SH-SY5Y (cell line): ENCODE data around the gene ZNF844.

Experiments used
- GATA2 ChIP-seq: IDR thresholded peaks from 2 replicates; pipeline ENCODE4 v1.6.1; 2011; ENCODE audit warnings: mild to moderate bottlenecking, low read depth, low read length
- GATA3 ChIP-seq: IDR thresholded peaks from 2 replicates; pipeline ENCODE4 v1.6.1; 2011; ENCODE audit warnings: low read depth, mild to moderate bottlenecking, low read length, moderate library complexity

The ZNF844 gene

DNA sequence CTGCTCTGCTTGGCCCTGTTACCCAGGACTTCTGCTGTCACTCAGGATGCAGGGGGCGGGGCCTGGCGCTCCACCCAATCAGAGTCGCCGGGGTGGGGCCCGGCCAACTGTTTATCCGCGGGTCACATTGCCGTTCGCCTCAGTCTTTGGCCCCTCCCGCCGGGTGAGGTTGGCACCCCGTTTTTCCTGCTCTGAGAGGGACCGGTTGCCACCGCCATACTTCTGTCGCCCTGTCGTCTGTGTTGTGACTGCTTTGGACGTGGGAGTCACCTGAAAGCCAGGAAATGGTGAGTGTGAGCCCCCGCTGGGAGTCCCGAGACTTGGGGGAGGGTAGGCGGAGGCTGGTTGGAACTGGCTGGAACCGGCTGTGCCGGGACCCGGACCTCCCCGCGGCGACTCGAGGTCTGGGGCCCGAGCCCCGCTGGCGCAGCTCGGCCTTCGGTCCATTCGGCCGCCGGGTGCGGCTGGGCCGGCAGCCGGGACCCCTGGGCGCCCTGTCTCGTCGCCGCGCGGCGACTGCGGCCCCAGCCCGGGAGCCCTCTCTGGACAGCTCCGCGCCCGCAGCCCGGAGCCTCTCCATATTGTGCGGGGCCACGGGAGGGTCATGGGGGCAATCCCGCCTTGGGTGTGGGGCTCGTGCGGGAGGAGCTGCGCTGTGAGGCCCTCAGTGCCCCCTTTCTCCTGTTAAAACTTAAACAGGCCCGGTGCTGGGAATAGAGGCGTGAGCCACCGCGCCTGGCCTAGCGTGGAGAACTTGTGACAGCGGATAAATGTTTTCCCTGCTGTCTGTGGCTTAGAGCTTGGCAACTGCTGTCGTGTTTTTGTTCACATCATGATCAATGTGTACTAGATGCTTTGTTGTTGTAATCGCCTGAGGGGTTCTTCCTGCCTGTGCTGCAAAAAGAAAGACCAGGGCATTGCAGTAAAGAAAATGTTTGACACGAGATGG is at the start of gene ZNF844:
Gene ZNF844, plus strand, starts transcription at position 142 of the 949 bp plus-strand sequence. Its CDS starts 143 bp downstream, at position 285.
- no peak for TF ChIP-seq GATA3
- no peak for TF ChIP-seq GATA2

DNA sequence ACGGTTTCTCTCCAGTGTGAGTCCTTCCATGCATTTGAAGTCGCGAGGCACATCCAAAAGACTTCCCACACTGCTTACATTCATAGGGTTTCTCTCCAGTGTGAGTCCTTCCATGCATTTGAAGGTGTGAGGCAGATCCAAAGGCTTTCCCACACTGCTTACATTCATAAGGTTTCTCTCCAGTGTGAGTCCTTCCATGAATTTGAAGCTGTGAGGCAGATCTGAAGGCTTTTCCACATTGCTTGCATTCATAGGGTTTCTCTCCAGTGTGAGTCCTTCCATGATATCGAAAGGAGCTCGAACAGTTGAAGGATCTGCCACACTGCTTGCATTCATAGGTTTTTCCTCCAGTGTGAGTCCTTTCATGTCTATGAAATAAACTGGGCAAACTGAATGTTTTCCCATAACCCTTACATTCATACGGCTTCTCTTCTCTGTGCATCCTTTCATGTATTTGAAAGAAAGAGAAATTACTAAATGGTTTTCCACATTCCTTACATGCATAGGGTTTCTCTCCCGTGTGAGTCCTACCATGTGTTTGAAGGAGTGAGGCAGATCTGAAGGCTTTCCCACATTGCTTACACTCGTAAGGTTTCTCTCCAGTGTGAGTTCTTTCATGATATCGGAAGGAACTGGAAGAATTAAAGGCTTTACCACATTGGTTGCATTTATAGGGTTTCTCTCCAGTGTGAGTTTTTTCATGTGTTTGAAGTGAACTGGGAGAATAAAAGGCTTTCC is 49.3 kb upstream of the ZNF844 start:
- TF ChIP-seq GATA2: no peak
- no peak for TF ChIP-seq GATA3

DNA sequence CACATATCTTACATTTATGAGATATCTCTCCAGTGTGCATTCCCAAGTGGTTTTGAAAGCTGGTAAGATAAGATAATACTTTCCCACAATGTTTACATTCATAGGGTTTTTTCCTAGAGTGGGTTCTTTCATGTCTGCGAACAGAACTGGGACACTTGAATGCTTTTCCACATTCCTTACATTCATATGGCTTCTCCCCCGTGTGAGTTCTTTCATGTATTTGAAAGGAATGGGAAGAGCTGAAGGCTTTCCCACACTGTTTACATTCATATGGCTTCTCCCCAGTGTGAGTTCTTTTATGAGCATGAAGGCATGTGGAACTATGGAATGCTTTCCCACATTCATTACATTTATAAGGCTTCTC is 48.8 kb upstream of the ZNF844 start:
- TF ChIP-seq GATA3 (no peak), GATA2 (no peak)

DNA sequence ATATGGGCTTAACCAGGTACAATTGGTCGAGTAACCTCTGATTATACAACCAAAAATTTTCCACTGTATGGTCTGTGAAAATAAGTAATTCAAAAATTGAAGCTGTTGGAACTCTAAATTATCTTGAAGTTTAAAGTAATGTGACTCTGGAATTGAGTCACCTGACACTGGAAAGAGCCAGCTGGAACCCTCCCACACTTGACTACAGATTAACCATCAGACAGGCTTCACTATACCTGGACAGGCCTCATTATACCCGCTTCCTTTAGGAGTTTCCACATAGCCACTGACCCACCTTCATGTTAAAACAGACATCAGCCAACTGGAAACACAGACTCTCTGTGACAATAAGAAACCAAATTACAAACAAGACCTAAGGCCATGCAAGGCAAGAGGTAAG is 30.3 kb upstream of the ZNF844 start:
- TF ChIP-seq GATA2 (no peak), GATA3 (no peak)

DNA sequence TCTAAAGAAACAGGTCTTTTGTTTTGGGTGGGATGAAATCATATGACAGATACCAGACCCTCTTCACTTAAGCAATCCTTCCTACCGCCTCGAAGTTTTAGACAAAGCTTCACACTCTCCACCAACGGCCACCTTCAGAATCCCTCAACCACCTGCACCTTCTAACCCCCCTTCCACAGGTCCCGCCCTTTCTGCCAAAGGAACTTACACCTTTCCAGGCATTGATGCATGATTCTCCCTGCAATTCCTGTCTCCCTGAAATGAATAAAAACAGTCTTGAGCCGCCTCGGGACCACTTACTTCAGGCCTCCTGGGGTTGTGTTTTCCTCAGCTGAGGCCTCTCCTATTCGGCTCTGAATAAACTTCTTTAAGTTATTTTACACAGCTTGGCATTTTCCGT is 29.9 kb upstream of the ZNF844 start:
- TF ChIP-seq GATA2: no peak

DNA sequence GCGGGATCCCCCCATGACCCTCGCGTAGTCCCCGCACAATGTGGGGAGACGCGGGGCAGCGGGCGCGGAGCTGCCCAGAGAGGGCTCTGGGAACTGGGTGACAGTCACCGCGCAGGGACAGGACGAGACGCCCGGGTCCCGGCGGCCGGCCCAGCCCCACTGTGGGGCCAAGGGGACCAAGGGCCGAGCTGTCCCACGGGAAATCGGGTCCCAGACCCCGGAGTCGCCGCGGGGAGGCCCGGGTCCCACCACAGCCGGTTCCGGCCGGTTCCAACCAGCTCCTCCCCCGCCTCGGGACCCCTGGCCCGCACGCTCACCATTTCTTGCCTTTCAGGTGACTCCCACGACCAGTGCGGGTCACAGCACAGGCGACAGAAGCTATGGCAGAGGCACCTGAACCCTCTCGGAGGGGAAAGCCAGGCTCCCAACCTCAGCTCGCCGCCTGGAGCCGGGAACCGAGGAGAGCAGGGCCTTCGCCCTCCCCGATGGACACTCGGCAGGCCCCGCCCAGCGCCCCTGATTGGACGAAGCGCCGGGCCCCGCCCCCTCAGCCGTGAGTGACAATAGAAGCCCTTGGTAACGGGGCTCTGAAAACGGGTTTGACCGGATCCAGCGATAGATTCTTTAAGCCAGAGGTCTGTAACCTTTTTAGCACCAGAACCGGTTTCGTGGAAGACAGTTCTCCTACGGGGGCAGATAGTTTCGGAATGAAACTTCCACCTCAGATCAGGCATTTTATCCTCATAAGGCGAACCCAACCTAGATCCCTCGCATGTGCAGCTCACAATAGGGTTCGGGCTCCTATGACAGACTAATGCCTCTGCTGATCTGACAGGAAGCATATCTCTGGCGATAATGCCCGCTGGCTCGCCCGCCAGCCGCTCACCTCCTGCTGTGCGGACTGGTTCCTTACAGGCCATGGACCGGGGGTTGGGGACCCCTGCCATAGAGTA is 29.0 kb upstream of the ZNF844 start, which contains the start of gene ZNF433:
Gene ZNF433, minus strand, starts transcription at position 460 of the 953 bp plus-strand sequence. Its CDS starts 140 bp downstream, at position 320.
- TF ChIP-seq GATA2 (no peak; the same call in 1 of the 2 replicates), GATA3 (no peak)

DNA sequence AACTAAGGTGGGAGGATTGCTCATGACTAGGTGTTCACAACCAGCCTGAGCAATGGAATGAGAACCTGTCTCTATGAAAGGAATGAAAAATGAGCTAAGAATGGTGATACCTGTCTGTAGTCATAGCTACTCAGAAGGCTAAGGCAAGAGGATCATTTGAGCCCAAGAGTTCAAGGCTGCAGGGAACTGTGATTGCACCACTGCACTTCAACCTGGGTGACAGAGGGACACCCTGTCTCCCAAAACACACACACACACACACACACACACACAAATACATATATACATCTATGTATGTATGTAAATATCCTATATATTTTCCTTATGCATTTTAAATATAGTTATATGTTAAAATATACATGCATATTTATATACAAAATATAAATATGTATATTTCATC is 21.6 kb upstream of the ZNF844 start:
- TF ChIP-seq GATA3 (no peak), GATA2 (no peak)

DNA sequence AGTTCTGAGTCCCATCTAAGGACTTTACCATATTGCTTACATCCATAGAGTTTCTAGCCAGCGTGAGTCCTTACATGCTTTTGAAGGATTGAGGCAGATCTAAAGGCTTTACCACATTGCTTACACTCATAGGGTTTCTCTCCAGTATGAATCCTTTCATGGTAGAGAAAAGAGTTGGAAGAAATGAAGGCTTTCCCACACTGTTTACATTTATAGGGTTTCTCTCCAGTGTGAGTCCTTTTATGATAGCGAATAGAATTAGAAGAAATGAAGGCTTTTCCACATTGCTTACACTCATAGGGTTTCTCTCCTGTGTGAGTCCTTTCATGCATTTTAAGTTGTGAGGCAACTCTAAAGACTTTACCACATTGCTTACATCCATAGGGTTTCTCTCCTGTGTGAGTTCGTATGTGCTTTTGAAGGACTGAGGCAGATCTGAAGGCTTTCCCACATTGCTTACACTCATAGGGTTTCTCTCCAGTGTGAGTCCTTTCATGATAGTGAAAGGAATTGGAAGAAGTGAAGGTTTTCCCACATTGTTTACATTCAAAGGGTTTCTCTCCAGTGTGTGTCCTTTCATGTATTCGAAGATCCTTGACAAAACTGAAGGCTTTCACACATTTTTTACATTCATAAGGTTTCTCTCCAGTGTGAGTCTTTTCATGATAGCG is 20.6 kb upstream of the ZNF844 start:
- TF ChIP-seq GATA2: no peak
- no peak for TF ChIP-seq GATA3

DNA sequence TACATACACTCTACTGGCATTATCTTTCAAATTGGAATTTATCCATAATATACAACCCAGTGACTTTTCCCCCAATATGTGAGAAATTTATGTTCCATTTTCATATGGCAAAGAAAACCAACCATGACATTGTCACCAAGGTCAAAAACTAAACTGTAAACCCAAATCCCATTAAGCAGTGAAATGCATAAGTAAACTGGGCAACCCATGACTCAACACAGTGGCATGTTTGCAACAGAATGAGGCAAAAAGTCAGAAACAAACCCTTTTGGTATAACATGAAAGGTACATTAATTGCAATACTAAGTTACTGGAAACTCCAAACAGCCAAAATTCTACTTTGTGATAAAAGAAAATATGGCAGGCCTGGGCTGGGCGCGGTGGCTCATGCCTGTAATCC is 16.7 kb upstream of the ZNF844 start:
- TF ChIP-seq GATA2 (no peak), GATA3 (no peak)

DNA sequence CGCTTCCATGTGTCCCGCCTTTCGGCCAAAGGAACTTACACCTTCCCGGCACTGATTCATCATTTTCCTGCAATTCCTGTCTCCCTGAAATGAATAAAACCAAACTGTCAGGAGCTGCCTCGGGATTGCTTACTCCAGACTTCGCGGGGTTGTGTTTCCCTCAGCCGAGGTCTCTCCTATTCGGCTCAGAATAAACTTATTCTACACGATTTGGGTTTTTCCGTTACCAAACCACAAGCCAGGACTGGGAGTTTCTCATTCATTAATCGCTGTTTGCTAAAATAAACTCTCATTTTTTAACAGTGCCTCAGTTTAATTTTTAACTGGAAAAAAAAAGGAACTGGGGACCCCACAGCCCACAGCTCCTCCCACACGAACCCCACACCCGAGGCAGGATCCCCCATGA is 12.4 kb upstream of the ZNF844 start:
- no peak for TF ChIP-seq GATA2
- no peak for TF ChIP-seq GATA3

DNA sequence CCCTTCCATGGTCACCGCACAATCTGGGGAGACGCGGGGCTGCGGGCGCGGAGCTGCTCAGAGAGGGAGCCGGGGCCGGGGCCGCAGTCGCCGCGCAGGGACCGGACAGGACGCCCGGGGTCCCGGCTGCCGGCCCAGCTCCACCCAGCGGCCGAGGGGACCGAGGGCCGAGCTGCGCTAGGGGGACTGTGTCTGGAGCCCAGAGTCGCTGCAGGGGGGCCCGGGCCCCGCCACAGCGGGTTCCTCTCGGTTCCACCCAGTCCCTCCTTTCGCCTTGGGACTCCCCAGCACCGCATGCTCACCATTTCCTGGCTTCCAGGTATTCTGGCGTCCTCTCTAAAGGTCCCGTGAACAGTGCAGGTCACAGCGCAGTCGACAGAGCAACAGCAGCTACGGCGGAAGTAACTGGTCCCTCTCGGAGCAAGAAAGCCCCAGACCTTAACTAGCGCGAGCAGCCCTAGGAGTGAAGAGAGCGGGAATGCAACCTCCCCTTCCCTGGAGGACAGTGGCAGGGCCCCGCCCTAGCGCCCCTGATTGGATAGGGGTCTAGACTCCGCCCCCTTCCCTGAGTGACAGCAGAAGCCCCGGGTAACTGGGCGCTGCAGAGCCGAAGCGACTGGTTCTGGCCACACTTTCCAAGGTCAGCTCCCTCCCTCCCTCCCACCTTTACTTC is 11.9 kb upstream of the ZNF844 start, which contains the start of gene ZNF878:
Gene ZNF878, minus strand, starts transcription at position 465 of the 673 bp plus-strand sequence. Its CDS starts 160 bp downstream, at position 305.
- TF ChIP-seq GATA3 (no peak), GATA2 (no peak)

DNA sequence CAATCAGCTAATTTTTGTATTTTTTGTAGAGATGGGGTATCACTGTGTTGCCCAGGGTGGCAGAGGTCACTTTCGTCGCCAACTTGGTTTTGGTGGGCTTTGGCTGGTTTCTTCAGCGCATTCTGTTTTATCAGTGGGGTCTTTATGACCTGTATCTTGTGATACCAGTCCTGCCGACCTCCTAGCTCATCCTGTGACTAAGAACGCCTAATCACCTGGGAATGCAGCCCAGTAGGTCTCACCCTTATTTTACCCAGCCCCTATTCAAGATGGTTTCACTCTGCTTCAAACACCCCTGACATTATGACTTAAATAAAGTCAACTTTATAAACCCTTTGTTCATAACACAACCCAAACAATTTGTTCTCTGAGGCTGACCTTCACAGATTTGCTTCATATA is 8.7 kb upstream of the ZNF844 start:
- TF ChIP-seq GATA2: no peak
- TF ChIP-seq GATA3: no peak

DNA sequence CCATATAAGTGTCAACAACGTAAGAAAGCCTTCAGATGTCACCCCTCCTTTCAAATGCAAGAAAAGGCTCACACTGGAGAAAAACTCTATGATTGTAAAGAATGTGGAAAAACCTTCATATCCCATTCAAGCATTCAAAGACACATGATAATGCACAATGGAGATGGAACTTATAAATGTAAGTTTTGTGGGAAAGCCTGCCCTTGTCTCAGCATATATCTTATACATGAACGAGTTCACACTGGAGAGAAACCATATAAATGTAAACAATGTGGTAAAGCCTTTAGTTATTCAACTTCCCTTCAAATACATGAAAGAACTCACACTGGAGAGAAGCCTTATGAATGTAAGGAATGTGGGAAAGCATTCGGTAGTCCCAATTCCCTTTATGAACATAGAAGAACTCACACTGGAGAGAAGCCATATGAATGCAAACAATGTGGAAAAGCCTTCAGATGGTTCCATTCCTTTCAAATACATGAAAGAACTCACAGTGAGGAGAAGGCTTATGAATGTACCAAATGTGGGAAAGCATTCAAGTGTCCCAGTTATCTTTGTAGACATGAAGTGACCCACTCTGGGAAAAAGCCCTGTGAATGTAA is 11.1 kb downstream of the ZNF844 start:
- TF ChIP-seq GATA2 (no peak), GATA3 (no peak)
